Neural progenitor cell (in vitro differentiated cells): ENCODE data around the gene TXNRD1.
"Not testable (repeated sequence)": the region's sequence is repeated elsewhere in the genome, so short reads cannot be mapped to it uniquely, and the experiment has no call there.

Source experiments
- EZH2phosphoT487 ChIP-seq: fragments of 200-600 bp; sonication (generic); IDR thresholded peaks from 2 replicates; pipeline ENCODE4 v1.6.1; 2017; ENCODE audit warnings: antibody characterized with exemption
- TF ChIP-seq, protein P1 (sequence below): fragments of 200-600 bp; sonication (generic); IDR thresholded peaks from 2 replicates; pipeline ENCODE4 v1.5.1; 2017; ENCODE audit warnings: antibody characterized with exemption, mild to moderate bottlenecking

DNA sequence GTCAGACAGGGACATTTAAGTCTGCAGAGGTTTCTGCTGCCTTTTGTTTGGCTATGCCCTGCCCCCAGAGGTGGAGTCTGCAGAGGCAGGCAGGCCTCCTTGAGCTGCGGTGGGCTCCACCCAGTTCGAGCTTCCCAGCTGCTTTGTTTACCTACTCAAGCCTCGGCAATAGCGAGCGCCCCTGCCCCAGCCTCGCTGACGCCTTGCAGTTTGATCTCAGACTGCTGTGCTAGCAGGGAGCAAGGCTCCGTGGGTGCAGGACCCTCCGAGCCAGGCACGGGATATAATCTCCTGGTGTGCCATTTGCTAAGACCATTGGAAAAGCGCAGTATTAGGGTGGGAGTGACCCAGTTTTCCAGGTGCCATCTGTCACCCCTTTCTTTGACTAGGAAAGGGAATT, 178.5 kb downstream of the TXNRD1 start:
- TF ChIP-seq, protein P1, sequence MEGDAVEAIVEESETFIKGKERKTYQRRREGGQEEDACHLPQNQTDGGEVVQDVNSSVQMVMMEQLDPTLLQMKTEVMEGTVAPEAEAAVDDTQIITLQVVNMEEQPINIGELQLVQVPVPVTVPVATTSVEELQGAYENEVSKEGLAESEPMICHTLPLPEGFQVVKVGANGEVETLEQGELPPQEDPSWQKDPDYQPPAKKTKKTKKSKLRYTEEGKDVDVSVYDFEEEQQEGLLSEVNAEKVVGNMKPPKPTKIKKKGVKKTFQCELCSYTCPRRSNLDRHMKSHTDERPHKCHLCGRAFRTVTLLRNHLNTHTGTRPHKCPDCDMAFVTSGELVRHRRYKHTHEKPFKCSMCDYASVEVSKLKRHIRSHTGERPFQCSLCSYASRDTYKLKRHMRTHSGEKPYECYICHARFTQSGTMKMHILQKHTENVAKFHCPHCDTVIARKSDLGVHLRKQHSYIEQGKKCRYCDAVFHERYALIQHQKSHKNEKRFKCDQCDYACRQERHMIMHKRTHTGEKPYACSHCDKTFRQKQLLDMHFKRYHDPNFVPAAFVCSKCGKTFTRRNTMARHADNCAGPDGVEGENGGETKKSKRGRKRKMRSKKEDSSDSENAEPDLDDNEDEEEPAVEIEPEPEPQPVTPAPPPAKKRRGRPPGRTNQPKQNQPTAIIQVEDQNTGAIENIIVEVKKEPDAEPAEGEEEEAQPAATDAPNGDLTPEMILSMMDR, result not testable (repeated sequence)
- TF ChIP-seq EZH2phosphoT487, result not testable (repeated sequence)
